LNCAP (cell line): Measurements from ENCODE around the gene TMEM39B.

Source experiments
- CTCF ChIP-seq: fragments of 450-650 bp; IDR thresholded peaks from 2 replicates; pipeline ENCODE4 v1.5.1; 2017; ENCODE audit warnings: mild to moderate bottlenecking

Gene TMEM39B

GRCh38 chr1:32144033-32144432, 71.3 kb downstream of the TMEM39B start:
- no peak for TF ChIP-seq CTCF

- no peak for TF ChIP-seq CTCF
These were observed 78.1 kb downstream of the TMEM39B start for GRCh38 chr1:32150847-32151246.

GRCh38 chr1:32151319-32151787, 78.6 kb downstream of the TMEM39B start:
- TF ChIP-seq CTCF, result no peak
